ENCODE data around the gene PACRGL. TPM values are rescaled to one million over a fixed set of nuclear protein-coding genes. Genes with fewer than 3 reads are reported as not detected.

Gene PACRGL
- total and polyA plus RNA-seq, 9 of the 15 experiments (the other 6 are each of a cell fraction or from before 2014, with no cell fraction given) = 6.6 to 55.0 (median 27.5) TPM

- Histone ChIP-seq H3K4me2 (ENCODE audit: insufficient read depth, low read length) (no peak overlapping the region), H3K27ac (ENCODE audit: extremely low read depth, low read depth, low read length) (no peak overlapping the region), H4K20me1 (replicated peaks; ENCODE audit: control insufficient read depth, insufficient read depth, low read length) (no peaks in the 10 kb centered on the region), H3K9me1 (ENCODE audit: control insufficient read depth, insufficient read depth, low read length) (no peaks in the 10 kb centered on the region), H3K79me2 (ENCODE audit: control insufficient read depth, insufficient read depth, low read length) (no peaks in the 10 kb centered on the region), H2AFZ (ENCODE audit: low read depth, low read length) (no peak overlapping the region), H3K9me3 (replicated peaks; ENCODE audit: control insufficient read depth, insufficient read depth, low read depth, low read length) (no peaks in the 10 kb centered on the region), H3K4me1 (replicated peaks in 1 of 2; ENCODE audit: control insufficient read depth in 2 of 2, insufficient read depth in 2 of 2, low read length in 2 of 2) (no peaks in the 10 kb centered on the region), H3K4me3 (no peak overlapping the region), H3K36me3 (ENCODE audit: control insufficient read depth, insufficient read depth, low read length) (no peaks in the 10 kb centered on the region), H3K27me3 (ENCODE audit: control insufficient read depth in 2 of 2, insufficient read depth in 2 of 2, low read length in 2 of 2) (no peaks in the 10 kb centered on the region), H3K9ac (ENCODE audit: insufficient read depth in 1 of 2, low read depth in 2 of 2, low read length in 2 of 2) (no peak overlapping the region)
- 5% methylated on average over 10 of the region's 13 CpGs for WGBS (ENCODE audit: insufficient coverage, low coverage, missing lambda C conversion rate)
- no peak for DNase-seq (ENCODE audit: extremely low read depth in 1 of 4, low spot score in 3 of 4)
- no peak for ATAC-seq
- no TSS peak for BruUV-seq (replicated peaks)
- ChIA-PET CTCF (ENCODE audit: low intra/inter-chr PET ratio) (no interaction called here), POLR2A (interaction anchor here (0.6 kb wide), 1 partner anchor 10 kb away, joined by 3 read pairs; no protein-coding TSS in a partner anchor)
- in situ Hi-C loops (cut with MboI) (no loop called here), intact Hi-C loops (cut with micrococcal nuclease) (no loop called here)
- FAIRE-seq = no peak
- TF ChIP-seq, protein P1, sequence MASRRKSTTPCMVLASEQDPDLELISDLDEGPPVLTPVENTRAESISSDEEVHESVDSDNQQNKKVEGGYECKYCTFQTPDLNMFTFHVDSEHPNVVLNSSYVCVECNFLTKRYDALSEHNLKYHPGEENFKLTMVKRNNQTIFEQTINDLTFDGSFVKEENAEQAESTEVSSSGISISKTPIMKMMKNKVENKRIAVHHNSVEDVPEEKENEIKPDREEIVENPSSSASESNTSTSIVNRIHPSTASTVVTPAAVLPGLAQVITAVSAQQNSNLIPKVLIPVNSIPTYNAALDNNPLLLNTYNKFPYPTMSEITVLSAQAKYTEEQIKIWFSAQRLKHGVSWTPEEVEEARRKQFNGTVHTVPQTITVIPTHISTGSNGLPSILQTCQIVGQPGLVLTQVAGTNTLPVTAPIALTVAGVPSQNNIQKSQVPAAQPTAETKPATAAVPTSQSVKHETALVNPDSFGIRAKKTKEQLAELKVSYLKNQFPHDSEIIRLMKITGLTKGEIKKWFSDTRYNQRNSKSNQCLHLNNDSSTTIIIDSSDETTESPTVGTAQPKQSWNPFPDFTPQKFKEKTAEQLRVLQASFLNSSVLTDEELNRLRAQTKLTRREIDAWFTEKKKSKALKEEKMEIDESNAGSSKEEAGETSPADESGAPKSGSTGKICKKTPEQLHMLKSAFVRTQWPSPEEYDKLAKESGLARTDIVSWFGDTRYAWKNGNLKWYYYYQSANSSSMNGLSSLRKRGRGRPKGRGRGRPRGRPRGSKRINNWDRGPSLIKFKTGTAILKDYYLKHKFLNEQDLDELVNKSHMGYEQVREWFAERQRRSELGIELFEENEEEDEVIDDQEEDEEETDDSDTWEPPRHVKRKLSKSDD (conservative IDR thresholded peaks at IDR 0.05; ENCODE audit: low read length) = no peak
- TF ChIP-seq, protein P2, sequence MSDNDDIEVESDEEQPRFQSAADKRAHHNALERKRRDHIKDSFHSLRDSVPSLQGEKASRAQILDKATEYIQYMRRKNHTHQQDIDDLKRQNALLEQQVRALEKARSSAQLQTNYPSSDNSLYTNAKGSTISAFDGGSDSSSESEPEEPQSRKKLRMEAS (CRISPR knock-in tag; IDR thresholded peaks at IDR 0.05) = no peak
- no peak for TF ChIP-seq ETV6 (IDR thresholded peaks at IDR 0.05; ENCODE audit: borderline replicate concordance in 1 of 2, low read depth in 2 of 2, low read length in 1 of 2)
- TF ChIP-seq ETV6 (CRISPR knock-in tag; IDR thresholded peaks at IDR 0.05; ENCODE audit: borderline replicate concordance) = no peak
- TF ChIP-seq NCOA4 (IDR thresholded peaks at IDR 0.05; ENCODE audit: partially characterized antibody) = no peak
- TF ChIP-seq, protein P3, sequence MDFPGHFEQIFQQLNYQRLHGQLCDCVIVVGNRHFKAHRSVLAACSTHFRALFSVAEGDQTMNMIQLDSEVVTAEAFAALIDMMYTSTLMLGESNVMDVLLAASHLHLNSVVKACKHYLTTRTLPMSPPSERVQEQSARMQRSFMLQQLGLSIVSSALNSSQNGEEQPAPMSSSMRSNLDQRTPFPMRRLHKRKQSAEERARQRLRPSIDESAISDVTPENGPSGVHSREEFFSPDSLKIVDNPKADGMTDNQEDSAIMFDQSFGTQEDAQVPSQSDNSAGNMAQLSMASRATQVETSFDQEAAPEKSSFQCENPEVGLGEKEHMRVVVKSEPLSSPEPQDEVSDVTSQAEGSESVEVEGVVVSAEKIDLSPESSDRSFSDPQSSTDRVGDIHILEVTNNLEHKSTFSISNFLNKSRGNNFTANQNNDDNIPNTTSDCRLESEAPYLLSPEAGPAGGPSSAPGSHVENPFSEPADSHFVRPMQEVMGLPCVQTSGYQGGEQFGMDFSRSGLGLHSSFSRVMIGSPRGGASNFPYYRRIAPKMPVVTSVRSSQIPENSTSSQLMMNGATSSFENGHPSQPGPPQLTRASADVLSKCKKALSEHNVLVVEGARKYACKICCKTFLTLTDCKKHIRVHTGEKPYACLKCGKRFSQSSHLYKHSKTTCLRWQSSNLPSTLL (IDR thresholded peaks at IDR 0.05) = no peak
- no peak for TF ChIP-seq EHMT2 (IDR thresholded peaks at IDR 0.05)
- no peak for TF ChIP-seq E2F3 (CRISPR knock-in tag; IDR thresholded peaks at IDR 0.05)
- TF ChIP-seq TAL1 (IDR thresholded peaks at IDR 0.05) = no peak
- no peak for TF ChIP-seq ZFX (CRISPR knock-in tag; IDR thresholded peaks at IDR 0.05)
- TF ChIP-seq ZNF395 (CRISPR knock-in tag; IDR thresholded peaks at IDR 0.05) = no peak
Measured at GRCh38 chr4:20764366-20764992, 64.2 kb downstream of the PACRGL start.
